ENCODE measurements around the gene WDFY3.

- TF ChIP-seq CTCF (conservative IDR thresholded peaks at IDR 0.05; ENCODE audit: low read depth, low read length) = no peak
- no peak for TF ChIP-seq CEBPB (IDR thresholded peaks at IDR 0.05; ENCODE audit: low read depth, low read length)
- no peak for TF ChIP-seq POLR2A (IDR thresholded peaks at IDR 0.05; ENCODE audit: low read depth, low read length)
- TF ChIP-seq MXI1 (IDR thresholded peaks at IDR 0.05; ENCODE audit: borderline replicate concordance, low read depth, low read length) = no peak
- no peak for TF ChIP-seq ELK1 (IDR thresholded peaks at IDR 0.05; ENCODE audit: borderline replicate concordance, low read depth, low read length)
- no peak for TF ChIP-seq USF2 (IDR thresholded peaks at IDR 0.05; ENCODE audit: low read depth, low read length)
- TF ChIP-seq NFE2L2 (IDR thresholded peaks at IDR 0.05; ENCODE audit: low read depth, low read length) = no peak
- TF ChIP-seq CHD1 (IDR thresholded peaks at IDR 0.05; ENCODE audit: low read depth, low read length) = no peak
- no peak for TF ChIP-seq BHLHE40 (IDR thresholded peaks at IDR 0.05; ENCODE audit: low read depth, low read length)
- no peak for TF ChIP-seq RAD21 (IDR thresholded peaks at IDR 0.05; ENCODE audit: low read length)
Measured at GRCh38 chr4:84734037-84734436, 232.5 kb downstream of the WDFY3 start.
